ENCODE results near the gene MEG3.

- TF ChIP-seq POLR2AphosphoS5 (IDR thresholded peaks at IDR 0.05; ENCODE audit: borderline replicate concordance, low read depth, low read length) (no peak), EZH2 (IDR thresholded peaks at IDR 0.05) (no peak), FOXP2 (optimal IDR thresholded peaks at IDR 0.05; ENCODE audit: control extremely low read depth, extremely low read length, insufficient read depth) (no peak)
Observed at GRCh38 chr14:100834794-100835547, 9.1 kb downstream of the MEG3 start.

Measured in SK-N-MC (cell line).